ENCODE data around the gene CR2.

Gene CR2

DNA sequence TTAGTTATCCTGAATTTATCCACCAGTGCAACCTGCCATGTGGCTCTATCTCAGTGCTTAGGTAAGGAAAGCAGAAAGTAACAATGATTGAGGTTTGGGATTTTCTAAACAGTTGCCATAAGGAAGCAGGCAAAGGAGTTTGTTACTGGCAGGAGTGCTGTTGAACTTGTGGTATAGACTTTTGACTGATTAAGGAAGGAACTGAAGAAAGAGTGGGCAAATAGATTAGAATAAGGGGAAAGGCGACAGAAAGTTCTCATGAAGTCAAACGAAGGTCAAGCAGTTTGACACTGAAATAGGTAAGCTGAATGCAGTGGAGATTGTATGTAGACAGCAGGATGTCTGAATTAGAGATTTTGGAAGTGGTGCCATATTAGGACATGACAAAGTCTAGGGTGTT, 24.2 kb upstream of the CR2 start:
- TF ChIP-seq FOXP2 (optimal IDR thresholded peaks at IDR 0.05; ENCODE audit: borderline replicate concordance, extremely low read depth, extremely low read length, insufficient read depth), result no peak
- no peak for TF ChIP-seq SIN3A (IDR thresholded peaks at IDR 0.05; ENCODE audit: borderline replicate concordance, insufficient read depth, low read length)
- TF ChIP-seq POLR2AphosphoS5 (IDR thresholded peaks at IDR 0.05; ENCODE audit: low read depth, low read length), result no peak
- TF ChIP-seq, protein P1, sequence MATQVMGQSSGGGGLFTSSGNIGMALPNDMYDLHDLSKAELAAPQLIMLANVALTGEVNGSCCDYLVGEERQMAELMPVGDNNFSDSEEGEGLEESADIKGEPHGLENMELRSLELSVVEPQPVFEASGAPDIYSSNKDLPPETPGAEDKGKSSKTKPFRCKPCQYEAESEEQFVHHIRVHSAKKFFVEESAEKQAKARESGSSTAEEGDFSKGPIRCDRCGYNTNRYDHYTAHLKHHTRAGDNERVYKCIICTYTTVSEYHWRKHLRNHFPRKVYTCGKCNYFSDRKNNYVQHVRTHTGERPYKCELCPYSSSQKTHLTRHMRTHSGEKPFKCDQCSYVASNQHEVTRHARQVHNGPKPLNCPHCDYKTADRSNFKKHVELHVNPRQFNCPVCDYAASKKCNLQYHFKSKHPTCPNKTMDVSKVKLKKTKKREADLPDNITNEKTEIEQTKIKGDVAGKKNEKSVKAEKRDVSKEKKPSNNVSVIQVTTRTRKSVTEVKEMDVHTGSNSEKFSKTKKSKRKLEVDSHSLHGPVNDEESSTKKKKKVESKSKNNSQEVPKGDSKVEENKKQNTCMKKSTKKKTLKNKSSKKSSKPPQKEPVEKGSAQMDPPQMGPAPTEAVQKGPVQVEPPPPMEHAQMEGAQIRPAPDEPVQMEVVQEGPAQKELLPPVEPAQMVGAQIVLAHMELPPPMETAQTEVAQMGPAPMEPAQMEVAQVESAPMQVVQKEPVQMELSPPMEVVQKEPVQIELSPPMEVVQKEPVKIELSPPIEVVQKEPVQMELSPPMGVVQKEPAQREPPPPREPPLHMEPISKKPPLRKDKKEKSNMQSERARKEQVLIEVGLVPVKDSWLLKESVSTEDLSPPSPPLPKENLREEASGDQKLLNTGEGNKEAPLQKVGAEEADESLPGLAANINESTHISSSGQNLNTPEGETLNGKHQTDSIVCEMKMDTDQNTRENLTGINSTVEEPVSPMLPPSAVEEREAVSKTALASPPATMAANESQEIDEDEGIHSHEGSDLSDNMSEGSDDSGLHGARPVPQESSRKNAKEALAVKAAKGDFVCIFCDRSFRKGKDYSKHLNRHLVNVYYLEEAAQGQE (IDR thresholded peaks at IDR 0.05; ENCODE audit: insufficient read depth in 1 of 2, low read depth in 2 of 2, low read length in 2 of 2), result no peak
- no peak for TF ChIP-seq TAF1 (IDR thresholded peaks at IDR 0.05; ENCODE audit: borderline replicate concordance, insufficient read depth, low read length)

DNA sequence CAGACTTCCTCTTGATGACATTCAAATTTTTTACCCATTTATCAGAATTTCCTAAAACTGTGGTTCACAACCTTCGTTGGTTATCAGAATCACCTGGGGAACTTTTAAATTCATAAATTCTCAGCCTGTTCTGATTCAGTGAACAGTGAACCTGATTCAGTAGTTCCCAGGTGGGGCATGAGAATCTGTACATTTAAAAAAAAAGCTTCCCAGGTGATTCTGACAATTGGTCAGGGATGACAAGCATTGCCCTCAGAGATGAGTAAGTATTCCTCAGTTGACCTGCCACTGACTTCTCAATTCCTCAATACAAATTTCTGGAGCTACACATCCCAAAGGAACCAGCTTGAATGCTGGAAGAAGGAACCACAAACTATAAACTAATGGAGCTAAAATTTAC, 23.5 kb upstream of the CR2 start:
- no peak for TF ChIP-seq TAF1 (IDR thresholded peaks at IDR 0.05; ENCODE audit: borderline replicate concordance, insufficient read depth, low read length)
- TF ChIP-seq, protein P1 (IDR thresholded peaks at IDR 0.05; ENCODE audit: insufficient read depth in 1 of 2, low read depth in 2 of 2, low read length in 2 of 2), result no peak
- no peak for TF ChIP-seq SIN3A (IDR thresholded peaks at IDR 0.05; ENCODE audit: borderline replicate concordance, insufficient read depth, low read length)
- TF ChIP-seq POLR2AphosphoS5 (IDR thresholded peaks at IDR 0.05; ENCODE audit: low read depth, low read length), result no peak
- TF ChIP-seq FOXP2 (optimal IDR thresholded peaks at IDR 0.05; ENCODE audit: borderline replicate concordance, extremely low read depth, extremely low read length, insufficient read depth), result no peak

- TF ChIP-seq TAF1 (IDR thresholded peaks at IDR 0.05; ENCODE audit: borderline replicate concordance, insufficient read depth, low read length), result no peak
- TF ChIP-seq POLR2AphosphoS5 (IDR thresholded peaks at IDR 0.05; ENCODE audit: low read depth, low read length), result no peak
- TF ChIP-seq FOXP2 (optimal IDR thresholded peaks at IDR 0.05; ENCODE audit: borderline replicate concordance, extremely low read depth, extremely low read length, insufficient read depth), result no peak
- TF ChIP-seq, protein P1 (IDR thresholded peaks at IDR 0.05; ENCODE audit: insufficient read depth in 1 of 2, low read depth in 2 of 2, low read length in 2 of 2), result no peak
- no peak for TF ChIP-seq SIN3A (IDR thresholded peaks at IDR 0.05; ENCODE audit: borderline replicate concordance, insufficient read depth, low read length)
These were observed 22.6 kb upstream of the CR2 start for GRCh38 chr1:207431508-207431907.

DNA sequence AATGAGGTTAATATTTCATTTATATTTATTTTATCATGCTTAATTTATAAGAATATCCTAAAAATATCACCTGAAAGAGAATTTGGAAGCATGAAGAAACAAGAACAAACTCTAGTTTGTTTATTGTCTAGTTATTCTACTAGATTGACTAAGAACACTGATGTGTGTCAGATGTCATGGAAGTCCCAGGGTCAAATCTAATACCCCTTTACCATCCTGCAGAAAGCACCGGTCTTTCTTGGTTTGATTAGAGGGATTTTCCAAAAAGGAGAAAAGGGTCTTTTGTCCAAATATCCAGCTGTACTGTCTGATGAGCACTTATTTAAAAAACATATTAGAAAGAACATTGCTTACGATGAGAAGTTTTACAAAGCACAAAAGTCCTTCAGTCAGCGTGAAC, 20.7 kb upstream of the CR2 start:
- TF ChIP-seq SIN3A (IDR thresholded peaks at IDR 0.05; ENCODE audit: borderline replicate concordance, insufficient read depth, low read length) (no peak), FOXP2 (optimal IDR thresholded peaks at IDR 0.05; ENCODE audit: borderline replicate concordance, extremely low read depth, extremely low read length, insufficient read depth) (no peak), POLR2AphosphoS5 (IDR thresholded peaks at IDR 0.05; ENCODE audit: low read depth, low read length) (no peak), TAF1 (IDR thresholded peaks at IDR 0.05; ENCODE audit: borderline replicate concordance, insufficient read depth, low read length) (no peak)
- TF ChIP-seq, protein P1 (IDR thresholded peaks at IDR 0.05; ENCODE audit: insufficient read depth in 1 of 2, low read depth in 2 of 2, low read length in 2 of 2), result no peak

GRCh38 chr1:207440626-207441025, 13.5 kb upstream of the CR2 start:
- TF ChIP-seq SIN3A (IDR thresholded peaks at IDR 0.05; ENCODE audit: borderline replicate concordance, insufficient read depth, low read length) (no peak), POLR2AphosphoS5 (IDR thresholded peaks at IDR 0.05; ENCODE audit: low read depth, low read length) (no peak)

All from PFSK-1 (cell line).